NT2/D1 (cell line): Measurements from ENCODE around the gene FER1L5.

Experiments used
- SUZ12 ChIP-seq: IDR thresholded peaks from 2 replicates; pipeline ENCODE4 v1.6.1; 2011; ENCODE audit not compliant: insufficient read length, insufficient read depth; ENCODE audit errors: extremely low read depth
- ZNF274 ChIP-seq: IDR thresholded peaks from 2 replicates; pipeline ENCODE4 v1.6.1; 2011; ENCODE audit warnings: mild to moderate bottlenecking, low read depth, low read length

- TF ChIP-seq SUZ12 (no peak), ZNF274 (no peak)
Measured at GRCh38 chr2:96631804-96632435, 10.6 kb upstream of the FER1L5 start.
